Stimulated activated CD8-positive, alpha-beta memory T cell treated with anti-CD3 and anti-CD28 coated beads, Interleukin-4, amount 100 ng/mL, for 4 hours (primary cell): ENCODE measurements around the gene CD163L1.

Experiments
- DNase-seq, 2 donors: peaks; one replicate each; pipeline ENCODE4 v3.0.0-alpha.2; 2020; ENCODE audit warnings: low read depth in 2 of 2, low spot score in 1 of 2

Gene CD163L1

DNA sequence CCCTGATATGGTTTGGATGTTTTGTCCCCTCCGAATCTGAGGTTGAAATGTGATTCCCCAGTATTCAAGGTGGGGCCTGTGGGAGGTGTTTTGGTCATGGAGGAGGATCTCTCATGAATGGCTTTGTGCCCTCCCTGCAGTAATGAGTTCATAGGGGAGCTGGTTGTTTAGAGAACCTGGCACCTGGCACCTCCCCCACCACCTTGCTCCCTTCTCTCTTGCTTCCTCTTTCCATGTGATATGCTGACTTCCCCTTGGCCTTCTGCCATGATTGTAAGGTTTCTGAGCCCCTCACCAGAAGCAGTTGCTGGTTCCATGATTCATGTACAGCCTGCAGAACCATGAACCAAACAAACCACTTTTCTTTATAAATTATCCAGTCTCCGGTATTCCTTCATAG lies 32.6 kb downstream of the CD163L1 start:
- DNase-seq: no peak

DNA sequence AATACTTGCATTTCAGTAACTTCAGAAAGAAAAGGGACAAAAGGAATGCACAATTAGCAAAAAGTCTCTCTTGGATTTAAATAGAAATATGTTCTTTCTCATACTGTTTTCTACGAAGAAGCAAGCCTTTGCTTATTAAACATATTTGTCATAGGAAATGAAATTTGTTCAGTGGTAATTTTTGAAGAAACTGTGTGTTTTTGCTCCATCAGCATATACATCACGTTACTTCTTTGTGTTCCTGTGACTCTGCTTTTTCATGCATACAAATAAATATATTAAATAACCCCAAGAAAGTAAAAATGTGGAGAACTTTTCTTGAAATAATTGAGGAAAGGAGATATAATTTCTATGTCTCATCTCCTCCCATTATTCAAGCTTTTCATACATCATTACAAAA lies 39.7 kb downstream of the CD163L1 start:
- DNase-seq: no peak

- no peak for DNase-seq
Measured at GRCh38 chr12:7403466-7403865, 40.5 kb downstream of the CD163L1 start.

DNA sequence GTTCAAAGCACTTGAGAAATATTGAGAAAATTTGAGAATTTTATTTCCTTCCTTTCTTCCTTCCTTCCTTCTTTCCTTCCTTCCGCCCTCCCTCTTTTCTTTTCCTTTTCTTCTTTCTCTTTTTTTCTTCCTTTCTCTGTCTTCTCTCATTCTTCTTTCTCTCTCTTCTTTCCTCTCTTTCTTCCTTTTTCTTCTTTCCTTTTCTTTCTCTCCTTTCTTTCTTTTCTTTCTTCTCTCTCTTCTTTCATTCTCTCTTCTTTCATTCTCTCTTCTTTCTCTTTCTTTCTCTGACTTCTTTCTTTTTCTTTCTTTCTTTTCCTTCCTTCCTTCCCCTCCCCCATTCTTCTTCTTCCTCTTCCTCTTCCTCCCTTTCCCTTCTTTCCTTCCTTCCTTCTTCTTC lies 44.9 kb downstream of the CD163L1 start:
- DNase-seq: no peak

GRCh38 chr12:7396418-7396817 lies 47.5 kb downstream of the CD163L1 start:
- no peak for DNase-seq

DNA sequence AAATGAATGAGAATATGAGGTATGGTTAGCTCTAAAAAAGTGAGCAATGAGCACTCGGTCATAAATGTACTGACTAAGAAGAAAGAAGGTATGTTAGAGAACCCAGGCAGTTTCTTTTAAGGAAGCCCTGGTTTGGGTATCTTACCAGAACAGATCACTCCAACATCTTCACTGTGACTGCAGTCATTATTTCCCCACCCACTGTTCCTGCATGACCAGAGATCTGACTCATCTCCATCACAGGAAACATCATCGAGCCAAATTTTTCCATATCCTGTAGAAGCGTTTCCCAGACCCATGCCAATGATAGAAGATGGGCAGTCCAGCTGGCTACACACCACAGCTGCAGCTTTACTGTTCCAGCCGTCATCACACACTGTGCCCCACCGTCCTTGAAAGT lies 48.0 kb downstream of the CD163L1 start:
- DNase-seq: no peak

DNA sequence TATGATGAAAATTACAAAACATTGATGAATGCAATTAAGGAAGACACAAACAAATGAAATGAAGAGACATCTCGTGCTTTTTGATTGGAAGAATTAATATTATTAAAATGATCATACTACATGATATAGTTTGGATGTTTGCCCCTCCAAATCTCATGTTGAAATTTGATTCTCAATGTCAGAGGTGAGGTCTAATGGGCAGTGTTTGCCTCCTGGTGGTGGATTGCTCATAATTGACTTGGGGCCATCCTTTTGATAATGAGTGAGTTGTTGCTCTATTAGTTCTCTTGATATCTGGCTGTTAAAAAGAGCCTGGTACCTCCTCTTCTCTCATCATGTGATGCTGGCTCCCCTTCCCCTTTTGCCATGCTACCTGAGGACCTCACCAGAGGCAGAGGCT lies 56.7 kb downstream of the CD163L1 start:
- no peak for DNase-seq

- DNase-seq: no peak
Measured at GRCh38 chr12:7383157-7383556, 60.8 kb downstream of the CD163L1 start.

GRCh38 chr12:7376196-7376595 lies 67.8 kb downstream of the CD163L1 start:
- DNase-seq: no peak

DNA sequence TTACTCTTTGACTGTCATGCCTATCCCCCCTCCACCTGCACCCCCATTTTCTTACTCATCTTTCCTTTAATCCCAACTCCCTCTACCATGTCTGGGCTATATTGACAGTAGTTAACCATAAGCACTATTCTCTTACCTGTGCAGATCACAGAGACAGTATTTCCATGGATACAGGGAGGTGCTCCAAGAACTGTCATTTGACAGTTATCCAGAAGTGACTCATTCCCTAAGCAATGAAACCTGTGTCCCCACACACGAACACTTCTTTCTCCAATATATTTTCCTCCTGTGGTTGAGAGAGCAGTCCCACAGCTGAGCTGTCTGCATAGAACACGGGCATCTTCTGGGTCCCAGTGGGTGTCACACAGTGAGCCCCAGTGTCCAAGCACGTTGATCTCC lies 68.8 kb downstream of the CD163L1 start:
- no peak for DNase-seq

DNA sequence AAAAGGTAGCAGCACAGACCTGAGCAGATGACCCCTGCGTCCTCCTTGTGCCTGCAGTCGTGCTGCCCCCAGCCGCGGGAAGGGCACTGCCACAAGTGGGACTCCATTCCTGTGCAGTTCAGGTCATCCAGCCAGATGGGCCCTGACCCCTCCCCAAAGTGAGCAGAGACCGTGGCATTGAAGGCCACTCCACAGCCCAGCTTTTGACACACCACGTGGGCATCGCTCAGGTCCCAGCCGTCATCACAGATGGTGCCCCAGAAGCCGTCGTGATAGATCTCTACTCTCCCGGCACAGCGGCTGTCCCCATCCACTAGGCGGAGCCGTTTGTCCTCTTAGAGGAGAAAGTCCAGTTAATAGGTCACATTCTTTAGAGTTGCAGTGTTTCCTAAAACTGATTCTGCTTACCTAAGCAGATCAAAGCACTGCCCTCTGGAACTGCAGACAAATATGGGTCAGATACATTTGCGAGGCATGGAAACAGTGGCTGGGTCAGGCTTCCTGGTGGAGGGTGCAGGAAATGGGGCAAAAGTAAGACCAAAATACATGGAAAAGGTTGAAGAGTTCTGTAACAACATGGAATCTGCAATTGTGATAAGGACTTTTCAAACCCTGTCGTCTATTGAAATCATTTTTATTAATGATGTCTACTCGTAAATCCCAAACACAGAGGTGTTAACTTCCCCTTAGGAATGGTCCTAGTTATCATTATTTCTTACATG lies 69.4 kb downstream of the CD163L1 start:
- no peak for DNase-seq

DNA sequence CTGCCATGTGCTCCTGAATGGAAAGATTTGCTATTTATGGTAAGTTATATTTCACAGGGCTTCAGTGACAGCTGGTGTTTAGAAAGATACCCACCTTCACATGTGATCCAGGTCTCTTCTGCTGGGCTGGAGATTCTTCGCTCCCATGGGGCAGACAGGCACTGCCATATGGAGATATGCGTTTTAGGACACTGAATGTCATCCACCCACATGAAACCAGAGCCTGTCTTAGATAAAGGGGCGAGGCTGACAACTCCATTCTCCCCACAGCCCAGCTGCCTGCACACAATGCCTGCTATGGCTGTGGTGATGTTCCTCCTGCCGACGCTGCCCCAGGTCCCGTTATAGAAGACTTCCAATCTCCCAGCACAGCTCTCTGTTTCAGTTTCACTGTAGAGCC lies 70.7 kb downstream of the CD163L1 start:
- no peak for DNase-seq

DNA sequence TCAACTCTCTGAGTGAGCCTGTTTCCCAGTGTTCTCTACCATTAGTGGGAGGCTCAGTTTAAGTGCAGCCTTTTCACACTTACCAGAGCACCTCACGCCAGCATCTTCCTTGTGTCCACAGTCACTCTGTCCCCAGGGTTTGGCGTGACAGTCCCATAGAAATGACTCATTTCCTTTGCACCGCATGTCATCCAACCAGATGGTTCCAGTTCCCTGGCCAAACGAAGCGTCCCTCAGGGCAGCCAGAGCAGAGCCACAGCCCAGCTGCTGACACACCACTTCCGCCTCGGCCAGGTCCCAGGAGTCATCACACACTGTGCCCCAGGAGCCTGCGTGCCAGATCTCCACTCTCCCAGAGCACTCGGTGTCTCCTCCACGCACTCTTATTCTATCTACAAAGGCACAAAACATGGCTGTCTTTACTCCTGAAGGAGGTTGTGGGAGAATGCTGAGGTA lies 74.7 kb downstream of the CD163L1 start:
- DNase-seq: no peak

DNA sequence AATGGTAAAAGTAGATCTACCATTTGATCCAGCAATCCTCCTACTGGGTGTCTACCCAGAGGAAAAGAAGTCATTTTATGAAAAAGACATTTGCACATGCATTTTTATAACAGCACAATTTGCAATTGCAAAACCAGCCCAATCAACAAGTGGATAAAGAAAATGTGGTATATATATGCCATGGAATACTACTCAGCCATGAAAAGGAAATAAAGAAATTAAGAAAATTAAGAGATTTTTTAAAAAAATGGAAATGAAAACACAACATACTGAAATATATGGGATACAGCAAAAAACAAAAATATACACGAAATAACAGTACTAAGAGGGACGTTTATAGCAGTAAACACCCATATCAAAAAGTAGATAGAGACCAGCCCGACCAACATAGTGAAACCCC lies 81.2 kb downstream of the CD163L1 start:
- DNase-seq: no peak

- no peak for DNase-seq
Measured at GRCh38 chr12:7361265-7361664, 82.7 kb downstream of the CD163L1 start.

DNA sequence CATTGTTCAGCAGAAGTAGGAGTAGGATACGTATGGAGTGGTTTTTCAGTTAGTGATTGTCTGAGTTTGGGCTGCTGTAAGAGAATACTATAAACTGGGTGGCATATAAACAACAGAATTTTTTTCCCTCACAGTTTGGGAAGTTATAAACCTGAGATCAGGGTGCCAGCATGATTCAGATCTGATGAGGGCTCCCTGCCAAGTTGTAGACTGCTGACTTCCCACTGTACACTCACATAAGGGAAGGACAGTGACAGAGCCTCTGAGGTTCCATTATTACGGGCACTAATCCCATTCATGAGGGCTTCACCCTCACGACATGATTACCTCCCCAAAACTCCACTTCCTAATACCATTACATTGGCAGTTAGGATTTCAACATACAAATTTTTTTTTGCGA lies 89.4 kb downstream of the CD163L1 start:
- no peak for DNase-seq

- no peak for DNase-seq
Measured at GRCh38 chr12:7352661-7353060, 91.3 kb downstream of the CD163L1 start.

DNA sequence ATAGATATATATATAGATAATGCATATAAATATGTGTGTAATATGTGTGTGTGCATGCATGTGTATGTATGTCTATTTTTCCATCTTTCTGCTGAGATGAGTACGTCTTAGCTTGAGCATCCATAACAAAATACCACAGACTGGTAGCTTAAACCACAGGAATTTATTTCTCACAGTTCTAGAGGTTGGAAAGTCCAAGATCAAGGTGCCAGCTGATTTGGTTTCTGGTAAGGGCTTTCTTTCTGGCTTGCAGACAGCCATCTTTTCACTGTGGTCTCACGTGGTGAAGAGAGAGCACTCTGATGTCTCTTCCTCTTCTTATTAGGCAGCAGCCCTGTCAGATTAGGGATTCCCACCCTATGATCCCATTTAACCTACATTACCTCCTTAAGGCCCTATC lies 92.8 kb downstream of the CD163L1 start:
- no peak for DNase-seq

DNA sequence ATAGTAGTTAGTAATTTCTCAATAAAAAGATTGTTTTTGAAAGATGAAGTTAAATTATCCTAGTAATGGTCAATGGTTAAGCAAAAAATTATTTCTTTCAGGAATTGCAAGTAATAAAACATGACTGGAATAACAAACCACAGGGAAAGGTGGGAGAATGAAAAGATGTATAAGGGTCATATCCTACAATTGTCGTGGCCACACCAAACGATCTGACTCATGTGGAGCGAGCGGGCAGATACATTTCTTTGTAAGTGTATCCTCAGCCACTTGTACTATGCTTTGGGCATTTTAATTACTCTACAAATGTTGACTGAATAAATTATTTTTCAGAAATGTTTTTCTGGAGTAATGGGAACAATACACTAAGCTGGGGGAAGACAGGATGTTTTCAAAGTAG lies 94.5 kb downstream of the CD163L1 start:
- DNase-seq: no peak

- DNase-seq: no peak
Measured at GRCh38 chr12:7346551-7347225, 97.3 kb downstream of the CD163L1 start.

DNA sequence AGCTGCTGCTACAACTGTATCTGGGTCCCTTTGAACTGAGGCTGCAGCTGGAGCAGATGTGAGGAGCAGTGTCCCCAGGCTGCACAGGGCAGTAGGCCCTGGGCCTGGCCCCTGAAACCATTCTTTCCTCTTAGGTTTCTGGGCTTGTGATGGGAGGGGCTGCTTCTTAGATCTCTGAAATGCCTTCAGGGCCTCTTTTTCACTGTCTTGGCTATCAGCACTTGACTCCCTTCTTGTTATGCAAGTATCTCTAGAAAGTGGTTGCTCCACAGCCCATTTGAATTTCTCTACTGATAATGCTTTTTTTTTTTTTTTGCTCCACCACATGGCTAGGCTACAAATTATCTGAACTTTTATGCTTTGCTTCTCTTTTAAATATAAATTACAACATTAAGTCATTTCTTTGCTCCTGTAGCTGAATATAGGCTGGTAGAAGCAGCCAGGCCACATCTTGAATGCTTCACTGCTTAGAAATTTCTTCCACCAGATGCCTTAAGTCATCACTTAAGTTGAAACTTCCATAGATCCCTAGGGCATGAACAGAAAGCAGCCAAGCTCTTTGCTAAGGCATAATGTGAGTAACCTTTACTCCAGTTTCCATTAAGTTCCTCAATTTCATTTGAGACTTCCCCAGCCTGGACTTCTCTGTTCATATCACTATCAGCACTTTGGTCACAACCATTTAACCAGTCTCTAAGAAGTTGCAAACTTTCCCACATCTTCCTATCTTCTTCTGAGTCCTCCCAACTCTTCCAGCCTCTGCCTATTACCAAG lies 98.9 kb downstream of the CD163L1 start:
- no peak for DNase-seq

- DNase-seq: no peak
Measured at GRCh38 chr12:7339675-7340074, 104.3 kb downstream of the CD163L1 start.
